ENCODE results near the gene ABCC10. TPM values are rescaled to one million over a fixed set of nuclear protein-coding genes. Genes with fewer than 3 reads are reported as not detected.

ABCC10 gene
- total RNA-seq, 1 experiment from 2014 or later, result 31.8 TPM

GRCh38 chr6:43434943-43435342, 7.6 kb downstream of the ABCC10 start:
- H3K9me3 Mint-ChIP-seq, result no peaks in the 10 kb centered on the region
- H3K18ac ChIP-seq (ENCODE audit: insufficient read length, low read depth, low read length), result no peak overlapping the region
- no peaks in the 10 kb centered on the region for H3K4me1 Mint-ChIP-seq
- H2BK15ac ChIP-seq (ENCODE audit: low read depth, low read length), result no peak overlapping the region
- H2BK5ac ChIP-seq (ENCODE audit: insufficient read length, low read length), result no peak overlapping the region
- H3K23me2 ChIP-seq (ENCODE audit: insufficient read length, low read depth, low read length, poor library complexity, severe bottlenecking), result no peaks in the 10 kb centered on the region
- no peak overlapping the region for H2BK12ac ChIP-seq (ENCODE audit: insufficient read length, low read depth, low read length)
- DNase-seq, result no peak
- H2BK20ac ChIP-seq (ENCODE audit: low read depth, low read length, poor library complexity, severe bottlenecking), result no peak overlapping the region
- no peaks in the 10 kb centered on the region for H3K79me1 ChIP-seq (ENCODE audit: insufficient read depth, low read depth, low read length, poor library complexity, severe bottlenecking)
- H3K14ac ChIP-seq (ENCODE audit: insufficient read depth, low read length), result no peak overlapping the region
- no peak overlapping the region for H2AK5ac ChIP-seq (ENCODE audit: insufficient read length, low read length)
- no peaks in the 10 kb centered on the region for H3K9me3 ChIP-seq (ENCODE audit: control insufficient read depth, low read depth, low read length)
- WGBS (ENCODE audit: extremely low coverage, insufficient read length, low lambda C conversion rate), result no CpG with 5 or more reads among the region's 4 CpGs
- H3K79me2 ChIP-seq (ENCODE audit: insufficient read depth, low read length), result no peaks in the 10 kb centered on the region
- H3K4me3 Mint-ChIP-seq, result no peak overlapping the region
- H3K27ac Mint-ChIP-seq, result no peak overlapping the region; a peak in 1 of 7 replicates
- TF ChIP-seq, protein P1, sequence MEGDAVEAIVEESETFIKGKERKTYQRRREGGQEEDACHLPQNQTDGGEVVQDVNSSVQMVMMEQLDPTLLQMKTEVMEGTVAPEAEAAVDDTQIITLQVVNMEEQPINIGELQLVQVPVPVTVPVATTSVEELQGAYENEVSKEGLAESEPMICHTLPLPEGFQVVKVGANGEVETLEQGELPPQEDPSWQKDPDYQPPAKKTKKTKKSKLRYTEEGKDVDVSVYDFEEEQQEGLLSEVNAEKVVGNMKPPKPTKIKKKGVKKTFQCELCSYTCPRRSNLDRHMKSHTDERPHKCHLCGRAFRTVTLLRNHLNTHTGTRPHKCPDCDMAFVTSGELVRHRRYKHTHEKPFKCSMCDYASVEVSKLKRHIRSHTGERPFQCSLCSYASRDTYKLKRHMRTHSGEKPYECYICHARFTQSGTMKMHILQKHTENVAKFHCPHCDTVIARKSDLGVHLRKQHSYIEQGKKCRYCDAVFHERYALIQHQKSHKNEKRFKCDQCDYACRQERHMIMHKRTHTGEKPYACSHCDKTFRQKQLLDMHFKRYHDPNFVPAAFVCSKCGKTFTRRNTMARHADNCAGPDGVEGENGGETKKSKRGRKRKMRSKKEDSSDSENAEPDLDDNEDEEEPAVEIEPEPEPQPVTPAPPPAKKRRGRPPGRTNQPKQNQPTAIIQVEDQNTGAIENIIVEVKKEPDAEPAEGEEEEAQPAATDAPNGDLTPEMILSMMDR (conservative IDR thresholded peaks at IDR 0.05), result no peak
- no peak overlapping the region for H2AFZ ChIP-seq (ENCODE audit: low read length)
- H3K27me3 ChIP-seq (ENCODE audit: insufficient read depth, low read length), result no peaks in the 10 kb centered on the region
- H3K9ac ChIP-seq (ENCODE audit: extremely low read depth, insufficient read length, low read length), result no peak overlapping the region
- peaks cover 0 to 18% (median 2%) of the 10 kb centered on the region in 3 experiments; a peak in 5 of 7 replicates for H3K36me3 Mint-ChIP-seq (ENCODE audit: insufficient read depth in 1 of 3, low read depth in 3 of 3)
- no peaks in the 10 kb centered on the region for H3K27me3 Mint-ChIP-seq (ENCODE audit: low read depth)
- H3K27ac ChIP-seq (ENCODE audit: insufficient read length, low read depth, low read length), result no peak overlapping the region
- no peak overlapping the region for H3K23ac ChIP-seq (ENCODE audit: insufficient read length, low read depth, low read length)
- no peak overlapping the region for H4K8ac ChIP-seq (replicated peaks; ENCODE audit: insufficient read length, low read depth, low read length)
- no peaks in the 10 kb centered on the region for H4K20me1 ChIP-seq (ENCODE audit: control insufficient read depth, insufficient read depth, insufficient read length)
- no peak overlapping the region for H3K4ac ChIP-seq (ENCODE audit: low read depth, low read length)
- H3K56ac ChIP-seq (ENCODE audit: insufficient read length, low read depth, low read length), result no peak overlapping the region
- H4K91ac ChIP-seq (ENCODE audit: insufficient read length, low read depth, low read length), result no peak overlapping the region
- no peak overlapping the region for H3T11ph ChIP-seq (ENCODE audit: low read length)
- H3K4me1 ChIP-seq (ENCODE audit: insufficient read depth, low read length), result no peaks in the 10 kb centered on the region
- no peak overlapping the region for H4K5ac ChIP-seq (ENCODE audit: insufficient read length, low read depth, low read length)
- no peak overlapping the region for H2BK120ac ChIP-seq (ENCODE audit: low read depth, low read length, poor library complexity, severe bottlenecking)
- H3K4me2 ChIP-seq (ENCODE audit: insufficient read depth, insufficient read length, low read length), result no peak overlapping the region
